T-cell (primary cell): ENCODE results near the gene CPNE4. TPM values are rescaled to one million over a fixed set of nuclear protein-coding genes. Genes with fewer than 3 reads are reported as not detected.

Experiments
- ATAC-seq, 4 experiments: fragments of 200-7000 bp in 3 of 4; fragments of 150-1000 bp in 1 of 4; cut with Tn5 transposase; replicated peaks in 1 of 4; 1 replicate in 3 of 4; 2 replicates in 1 of 4; pipeline ENCODE4 v1.10.0; 2021; ENCODE audit warnings: moderate library complexity in 3 of 4, mild to moderate bottlenecking in 2 of 4, moderate number of reproducible peaks in 1 of 4
- CTCF ChIA-PET, 2 donors: fragments of 300-600 bp; sonication (Branson Sonifier 250); formaldehyde crosslinking; loops; one replicate each; lab custom pipeline; 2022; ENCODE audit warnings: antibody characterized with exemption in 2 of 2; lab: Charles Lee
- POLR2A ChIA-PET, 2 donors: fragments of 300-600 bp; sonication (Branson Sonifier 250); formaldehyde crosslinking; loops; one replicate each; lab custom pipeline; 2022; ENCODE audit warnings: antibody characterized with exemption in 2 of 2; lab: Charles Lee
- DNase-seq, 35 experiments: peaks; one replicate each; pipeline versions ENCODE4 v3.0.0 to v3.0.0-alpha.2; 2013 to 2023
- H3K27ac ChIP-seq: one replicate; pipeline ENCODE4 v1.5.1; 2013; ENCODE audit warnings: low read length
- H3K27me3 ChIP-seq, 2 experiments: replicated peaks in 1 of 2; 1 replicate in 1 of 2; 2 replicates in 1 of 2; pipeline versions ENCODE4 v1.6.1 to v1.7.0; 2013; ENCODE audit warnings: low read length in 1 of 2, mixed read lengths in 1 of 2; ENCODE audit not compliant: control insufficient read depth in 2 of 2, insufficient read depth in 2 of 2; ENCODE audit errors: extremely low read depth in 1 of 2
- H3K36me3 ChIP-seq, 2 donors: 1 replicate in 1 of 2; 2 replicates in 1 of 2; pipeline versions ENCODE4 v1.6.1 to v1.7.0; 2013; ENCODE audit warnings: low read length in 1 of 2; ENCODE audit not compliant: control insufficient read depth in 2 of 2, insufficient read depth in 1 of 2; ENCODE audit errors: extremely low read depth in 1 of 2
- H3K4me1 ChIP-seq, 2 experiments: 1 replicate in 1 of 2; 2 replicates in 1 of 2; pipeline versions ENCODE4 v1.6.1 to v1.7.0; 2013; ENCODE audit warnings: low read length in 2 of 2, mixed read lengths in 1 of 2; ENCODE audit not compliant: insufficient read depth in 2 of 2, control insufficient read depth in 1 of 2; ENCODE audit errors: extremely low read depth in 1 of 2
- H3K4me3 ChIP-seq, 2 donors: 1 replicate in 1 of 2; 2 replicates in 1 of 2; pipeline versions ENCODE4 v1.5.1 to v1.7.0; 2013; ENCODE audit warnings: mild to moderate bottlenecking in 2 of 2, low read length in 1 of 2, moderate library complexity in 1 of 2; ENCODE audit not compliant: control insufficient read depth in 1 of 2; ENCODE audit errors: extremely low read depth in 1 of 2
- H3K9me3 ChIP-seq: 2 replicates; pipeline ENCODE4 v1.7.0; 2013
- H3K27ac Mint-ChIP-seq, 2 donors: one replicate each; pipeline ENCODE4 v1.8.0; 2020 to 2021; ENCODE audit warnings: mild to moderate bottlenecking in 2 of 2, mixed read lengths in 2 of 2
- H3K27me3 Mint-ChIP-seq, 2 donors: one replicate each; pipeline ENCODE4 v1.8.0; 2021 to 2022; ENCODE audit warnings: mixed read lengths in 2 of 2
- H3K36me3 Mint-ChIP-seq: one replicate; pipeline ENCODE4 v1.8.0; 2021; ENCODE audit warnings: mixed read lengths
- H3K4me1 Mint-ChIP-seq, 3 donors: one replicate each; pipeline ENCODE4 v1.8.0; 2020 to 2022; ENCODE audit warnings: mixed read lengths in 3 of 3, mild to moderate bottlenecking in 1 of 3
- H3K4me3 Mint-ChIP-seq, 3 donors: one replicate each; pipeline ENCODE4 v1.8.0; 2020 to 2022; ENCODE audit warnings: mild to moderate bottlenecking in 3 of 3, mixed read lengths in 3 of 3, moderate library complexity in 3 of 3
- H3K9me3 Mint-ChIP-seq, 3 donors: one replicate each; pipeline ENCODE4 v1.8.0; 2020 to 2022; ENCODE audit warnings: mixed read lengths in 3 of 3
- WGBS: methylation state at CpG from one replicate; pipeline ENCODE4 v1.1.5; 2013; ENCODE audit warnings: missing lambda C conversion rate; ENCODE audit not compliant: insufficient coverage; 5-methylcytosine and 5-hydroxymethylcytosine counted together
- total RNA-seq, 35 experiments: library from RNA in 6 of 35; stranded (reverse) in 6 of 35; fragments of 120-200 nt in 1 of 35; gene quantifications; one replicate each; pipeline versions ENCODE4 v1.2.1 to v1.2.4 and lab custom pipeline; 2013 to 2026

The CPNE4 gene
- total RNA-seq, 5 donors from 2014 or later (not counting 1 experiment from before 2014, with no cell fraction given), result not detected

GRCh38 chr3:131701153-131701770, 333.6 kb downstream of the CPNE4 start:
- Histone ChIP-seq H3K9me3 (no peaks in the 10 kb centered on the region), H3K27me3 (no peaks in the 10 kb centered on the region), H3K36me3 (no peaks in the 10 kb centered on the region), H3K4me1 (no peaks in the 10 kb centered on the region), H3K27ac (no peak overlapping the region), H3K4me3 (no peak overlapping the region)
- 29% methylated on average over 1 of the region's 2 CpGs for WGBS
- no peak overlapping the region for H3K27ac Mint-ChIP-seq
- POLR2A ChIA-PET, result no interaction called here
- peaks cover 3 to 4% of the 10 kb centered on the region in 2 donors for H3K27me3 Mint-ChIP-seq
- CTCF ChIA-PET, result no interaction called here
- DNase-seq, result no peak
- H3K4me3 Mint-ChIP-seq, result no peak overlapping the region
- no peaks in the 10 kb centered on the region for H3K9me3 Mint-ChIP-seq
- no peaks in the 10 kb centered on the region for H3K4me1 Mint-ChIP-seq
- H3K36me3 Mint-ChIP-seq, result no peaks in the 10 kb centered on the region
- ATAC-seq, result no peak

- Histone ChIP-seq H3K4me1 (no peaks in the 10 kb centered on the region), H3K27ac (no peak overlapping the region), H3K36me3 (no peaks in the 10 kb centered on the region), H3K27me3 (no peaks in the 10 kb centered on the region), H3K9me3 (no peaks in the 10 kb centered on the region), H3K4me3 (no peak overlapping the region)
- Mint-ChIP-seq H3K27ac (no peak overlapping the region), H3K4me1 (no peaks in the 10 kb centered on the region), H3K9me3 (no peaks in the 10 kb centered on the region), H3K36me3 (no peaks in the 10 kb centered on the region), H3K27me3 (peaks cover 0 to 8% of the 10 kb centered on the region in 2 donors), H3K4me3 (no peak overlapping the region)
- ATAC-seq, result no peak
- no peak for DNase-seq
- WGBS, result no CpG with 5 or more reads among the region's 1 CpG
- ChIA-PET POLR2A (no interaction called here), CTCF (no interaction called here)
Measured at GRCh38 chr3:131699001-131699400, 335.8 kb downstream of the CPNE4 start.

- Histone ChIP-seq H3K27me3 (no peaks in the 10 kb centered on the region), H3K9me3 (no peaks in the 10 kb centered on the region), H3K36me3 (no peaks in the 10 kb centered on the region), H3K27ac (no peak overlapping the region), H3K4me3 (no peak overlapping the region), H3K4me1 (no peaks in the 10 kb centered on the region)
- Mint-ChIP-seq H3K36me3 (no peaks in the 10 kb centered on the region), H3K9me3 (peaks cover 0 to 4% (median 4%) of the 10 kb centered on the region in 3 donors), H3K4me3 (no peak overlapping the region), H3K27me3 (peaks cover 4 to 11% of the 10 kb centered on the region in 2 donors), H3K27ac (no peak overlapping the region), H3K4me1 (no peaks in the 10 kb centered on the region)
- 94% methylated on average over 3 of the region's 4 CpGs for WGBS
- ATAC-seq (no peak), DNase-seq (no peak)
- POLR2A ChIA-PET, result no interaction called here
- CTCF ChIA-PET, result no interaction called here
Measured at GRCh38 chr3:131694376-131694775, 340.4 kb downstream of the CPNE4 start.

GRCh38 chr3:131692356-131692755, 342.5 kb downstream of the CPNE4 start:
- CTCF ChIA-PET, result no interaction called here
- Histone ChIP-seq H3K36me3 (no peaks in the 10 kb centered on the region), H3K4me3 (no peak overlapping the region), H3K27ac (no peak overlapping the region), H3K9me3 (no peaks in the 10 kb centered on the region), H3K4me1 (no peaks in the 10 kb centered on the region), H3K27me3 (no peaks in the 10 kb centered on the region)
- DNase-seq (no peak), ATAC-seq (no peak)
- no peaks in the 10 kb centered on the region for H3K4me1 Mint-ChIP-seq
- peaks cover 13 to 14% of the 10 kb centered on the region in 2 donors for H3K27me3 Mint-ChIP-seq
- POLR2A ChIA-PET, result no interaction called here
- no peaks in the 10 kb centered on the region for H3K36me3 Mint-ChIP-seq
- H3K4me3 Mint-ChIP-seq, result no peak overlapping the region
- no peak overlapping the region for H3K27ac Mint-ChIP-seq
- H3K9me3 Mint-ChIP-seq, result peaks cover 0 to 4% (median 4%) of the 10 kb centered on the region in 3 donors

GRCh38 chr3:131690800-131691199, 344.0 kb downstream of the CPNE4 start:
- no peaks in the 10 kb centered on the region for H3K4me1 Mint-ChIP-seq
- ATAC-seq (no peak), DNase-seq (no peak)
- peaks cover 0 to 4% (median 4%) of the 10 kb centered on the region in 3 donors for H3K9me3 Mint-ChIP-seq
- Histone ChIP-seq H3K4me3 (no peak overlapping the region), H3K4me1 (no peaks in the 10 kb centered on the region), H3K27ac (no peak overlapping the region), H3K9me3 (no peaks in the 10 kb centered on the region), H3K27me3 (no peaks in the 10 kb centered on the region), H3K36me3 (no peaks in the 10 kb centered on the region)
- H3K36me3 Mint-ChIP-seq, result no peaks in the 10 kb centered on the region
- H3K27me3 Mint-ChIP-seq, result peaks cover 16 to 24% of the 10 kb centered on the region in 2 donors
- WGBS, result no CpG with 5 or more reads among the region's 6 CpGs
- no peak overlapping the region for H3K27ac Mint-ChIP-seq
- POLR2A ChIA-PET, result no interaction called here
- no peak overlapping the region for H3K4me3 Mint-ChIP-seq
- CTCF ChIA-PET, result no interaction called here

GRCh38 chr3:131688370-131688769, 346.4 kb downstream of the CPNE4 start:
- POLR2A ChIA-PET, result no interaction called here
- Histone ChIP-seq H3K9me3 (no peaks in the 10 kb centered on the region), H3K27me3 (no peaks in the 10 kb centered on the region), H3K4me3 (no peak overlapping the region), H3K36me3 (no peaks in the 10 kb centered on the region), H3K27ac (no peak overlapping the region), H3K4me1 (no peaks in the 10 kb centered on the region)
- Mint-ChIP-seq H3K4me3 (no peak overlapping the region), H3K36me3 (no peaks in the 10 kb centered on the region), H3K9me3 (peaks cover 0 to 4% (median 4%) of the 10 kb centered on the region in 3 donors), H3K27ac (no peak overlapping the region), H3K27me3 (peaks cover 17 to 33% of the 10 kb centered on the region in 2 donors), H3K4me1 (no peaks in the 10 kb centered on the region)
- DNase-seq (no peak), ATAC-seq (no peak)
- 64% methylated on average over 1 of the region's 3 CpGs for WGBS
- CTCF ChIA-PET, result no interaction called here

GRCh38 chr3:131669600-131669999, 365.2 kb downstream of the CPNE4 start:
- no CpG with 5 or more reads among the region's 4 CpGs for WGBS

More at GRCh38 chr3:131669600-131669999, 365.2 kb downstream of the CPNE4 start:
- Mint-ChIP-seq H3K9me3 (no peaks in the 10 kb centered on the region), H3K27ac (no peak overlapping the region), H3K4me3 (no peak overlapping the region), H3K36me3 (no peaks in the 10 kb centered on the region), H3K4me1 (no peaks in the 10 kb centered on the region), H3K27me3 (peaks cover 6% of the 10 kb centered on the region in 2 donors)
- ChIA-PET POLR2A (no interaction called here), CTCF (no interaction called here)
- Histone ChIP-seq H3K36me3 (no peaks in the 10 kb centered on the region), H3K9me3 (no peaks in the 10 kb centered on the region), H3K4me3 (no peak overlapping the region), H3K27me3 (no peaks in the 10 kb centered on the region), H3K27ac (no peak overlapping the region), H3K4me1 (no peaks in the 10 kb centered on the region)
- DNase-seq (no peak), ATAC-seq (no peak)
